ENCODE measurements around the gene SRP9.

GRCh38 chr1:225813214-225813964 is 35.8 kb downstream of the SRP9 start:
- TF ChIP-seq, protein P1, sequence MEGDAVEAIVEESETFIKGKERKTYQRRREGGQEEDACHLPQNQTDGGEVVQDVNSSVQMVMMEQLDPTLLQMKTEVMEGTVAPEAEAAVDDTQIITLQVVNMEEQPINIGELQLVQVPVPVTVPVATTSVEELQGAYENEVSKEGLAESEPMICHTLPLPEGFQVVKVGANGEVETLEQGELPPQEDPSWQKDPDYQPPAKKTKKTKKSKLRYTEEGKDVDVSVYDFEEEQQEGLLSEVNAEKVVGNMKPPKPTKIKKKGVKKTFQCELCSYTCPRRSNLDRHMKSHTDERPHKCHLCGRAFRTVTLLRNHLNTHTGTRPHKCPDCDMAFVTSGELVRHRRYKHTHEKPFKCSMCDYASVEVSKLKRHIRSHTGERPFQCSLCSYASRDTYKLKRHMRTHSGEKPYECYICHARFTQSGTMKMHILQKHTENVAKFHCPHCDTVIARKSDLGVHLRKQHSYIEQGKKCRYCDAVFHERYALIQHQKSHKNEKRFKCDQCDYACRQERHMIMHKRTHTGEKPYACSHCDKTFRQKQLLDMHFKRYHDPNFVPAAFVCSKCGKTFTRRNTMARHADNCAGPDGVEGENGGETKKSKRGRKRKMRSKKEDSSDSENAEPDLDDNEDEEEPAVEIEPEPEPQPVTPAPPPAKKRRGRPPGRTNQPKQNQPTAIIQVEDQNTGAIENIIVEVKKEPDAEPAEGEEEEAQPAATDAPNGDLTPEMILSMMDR (conservative IDR thresholded peaks at IDR 0.05; ENCODE audit: low read depth, low read length) = no peak
- no peak for TF ChIP-seq EZH2 (IDR thresholded peaks at IDR 0.05; ENCODE audit: low read length, unreplicated experiment)
